ENCODE data around the gene SLC27A4.

- TF ChIP-seq CTCF (IDR thresholded peaks at IDR 0.05) (no peak), POLR2A (IDR thresholded peaks at IDR 0.05) (no peak)
These were observed 33.9 kb downstream of the SLC27A4 start for GRCh38 chr9:128374221-128374675.

All from heart left ventricle (tissue), 13 donors.